B cell (primary cell): ENCODE measurements around the gene SCN1B. TPM values are rescaled to one million over a fixed set of nuclear protein-coding genes. Genes with fewer than 3 reads are reported as not detected.

Source experiments
- ATAC-seq: fragments of 200-7000 bp; cut with Tn5 transposase; one replicate; pipeline ENCODE4 v1.10.0; 2021; ENCODE audit warnings: low read depth, mild to moderate bottlenecking, moderate number of reproducible peaks, moderate library complexity
- CTCF ChIA-PET: fragments of 350-600 bp; sonication (Branson Sonifier 250); formaldehyde crosslinking; loops from one replicate; lab custom pipeline; 2021; ENCODE audit warnings: antibody characterized with exemption, inconsistent platforms; lab: Charles Lee
- POLR2A ChIA-PET: fragments of 350-600 bp; sonication (Branson Sonifier 250); formaldehyde crosslinking; loops from one replicate; lab custom pipeline; 2021; ENCODE audit warnings: antibody characterized with exemption; lab: Charles Lee
- DNase-seq: peaks from one replicate; pipeline ENCODE4 v3.0.0; 2013
- H2AFZ ChIP-seq: 2 replicates; pipeline ENCODE4 v1.6.1; 2012; ENCODE audit warnings: mild to moderate bottlenecking, low read depth, low read length; ENCODE audit not compliant: insufficient read depth, poor library complexity, severe bottlenecking
- H3K27ac ChIP-seq, 2 donors: 1 replicate in 1 of 2; 2 replicates in 1 of 2; pipeline ENCODE4 v1.5.1; 2012 to 2013; ENCODE audit warnings: low read length in 2 of 2, mild to moderate bottlenecking in 2 of 2, moderate library complexity in 1 of 2
- H3K27me3 ChIP-seq, 4 experiments: fragments of 200-600 bp in 1 of 4; sonication (generic) in 1 of 4; replicated peaks in 1 of 4; 1 replicate in 2 of 4; 2 replicates in 2 of 4; pipeline versions ENCODE4 v1.6.1 to v1.7.0; 2013 to 2016; ENCODE audit warnings: low read length in 3 of 4, mild to moderate bottlenecking in 2 of 4, mixed read lengths in 1 of 4, moderate library complexity in 1 of 4; ENCODE audit not compliant: insufficient read depth in 4 of 4, control insufficient read depth in 3 of 4; ENCODE audit errors: control extremely low read depth in 1 of 4
- H3K36me3 ChIP-seq, 2 experiments: replicated peaks in 1 of 2; 1 replicate in 1 of 2; 2 replicates in 1 of 2; pipeline versions ENCODE4 v1.6.1 to v1.7.1; 2013; ENCODE audit warnings: low read length in 1 of 2; ENCODE audit not compliant: insufficient read depth in 2 of 2, control insufficient read depth in 1 of 2; ENCODE audit errors: control extremely low read depth in 1 of 2, extremely low read depth in 1 of 2
- H3K4me1 ChIP-seq, 2 donors: fragments of 200-600 bp in 1 of 2; sonication (generic) in 1 of 2; 1 replicate in 1 of 2; 2 replicates in 1 of 2; pipeline versions ENCODE4 v1.5.1 to v1.6.1; 2013 to 2017; ENCODE audit warnings: low read length in 2 of 2; ENCODE audit not compliant: control insufficient read depth in 2 of 2, insufficient read depth in 2 of 2
- H3K4me2 ChIP-seq: replicated peaks from 2 replicates; pipeline ENCODE3; 2012; ENCODE audit warnings: mild to moderate bottlenecking, low read depth, low read length; ENCODE audit not compliant: poor library complexity, severe bottlenecking
- H3K4me3 ChIP-seq, 5 experiments: fragments of 200-600 bp in 1 of 5; sonication (generic) in 1 of 5; 1 replicate in 3 of 5; 2 replicates in 2 of 5; pipeline versions ENCODE4 v1.5.1 to v1.7.0; 2011 to 2016; ENCODE audit warnings: low read length in 4 of 5, mild to moderate bottlenecking in 4 of 5, low read depth in 2 of 5, control low read depth in 1 of 5, moderate library complexity in 1 of 5; ENCODE audit not compliant: insufficient read depth in 1 of 5; ENCODE audit errors: control extremely low read depth in 1 of 5, extremely low read depth in 1 of 5
- H3K79me2 ChIP-seq: fragments of 200-600 bp; sonication (generic); one replicate; pipeline ENCODE4 v1.6.0; 2016; ENCODE audit warnings: low read length; ENCODE audit not compliant: control insufficient read depth, insufficient read depth
- H3K9ac ChIP-seq: fragments of 200-600 bp; sonication (generic); 2 replicates; pipeline ENCODE4 v1.6.1; 2017; ENCODE audit warnings: mild to moderate bottlenecking, low read length, moderate library complexity
- H3K9me3 ChIP-seq, 3 donors: one replicate each; pipeline versions ENCODE4 v1.6.1 to v1.7.1; 2013; ENCODE audit warnings: low read length in 2 of 3; ENCODE audit not compliant: control insufficient read depth in 2 of 3, insufficient read depth in 1 of 3; ENCODE audit errors: control extremely low read depth in 1 of 3
- H4K20me1 ChIP-seq: 2 replicates; pipeline ENCODE4 v1.6.0; 2012; ENCODE audit warnings: mild to moderate bottlenecking, low read length; ENCODE audit not compliant: insufficient read depth, control insufficient read depth, poor library complexity, severe bottlenecking
- H3K27ac Mint-ChIP-seq: one replicate; pipeline ENCODE4 v1.8.0; 2021; ENCODE audit warnings: mixed read lengths
- H3K27me3 Mint-ChIP-seq: one replicate; pipeline ENCODE4 v1.8.0; 2021; ENCODE audit warnings: mixed read lengths
- H3K4me1 Mint-ChIP-seq: one replicate; pipeline ENCODE4 v1.8.0; 2021; ENCODE audit warnings: mixed read lengths
- H3K4me3 Mint-ChIP-seq: one replicate; pipeline ENCODE4 v1.8.0; 2021; ENCODE audit warnings: mixed read lengths
- H3K9me3 Mint-ChIP-seq: one replicate; pipeline ENCODE4 v1.8.0; 2022; ENCODE audit warnings: mixed read lengths; ENCODE audit not compliant: insufficient read depth
- CTCF ChIP-seq: fragments of 200-600 bp; IDR thresholded peaks from one replicate; pipeline ENCODE4 v1.8.0; 2022; ENCODE audit warnings: antibody characterized with exemption, mild to moderate bottlenecking
- EZH2 ChIP-seq: IDR thresholded peaks from 2 replicates; pipeline ENCODE4 v1.6.1; 2012; ENCODE audit warnings: borderline replicate concordance, low read depth, mild to moderate bottlenecking, moderate library complexity, low read length; ENCODE audit not compliant: insufficient read depth, poor library complexity, severe bottlenecking
- WGBS: methylation state at CpG from one replicate; pipeline ENCODE4 v1.1.5; 2013; ENCODE audit warnings: missing lambda C conversion rate; ENCODE audit not compliant: insufficient coverage; 5-methylcytosine and 5-hydroxymethylcytosine counted together
- intact Hi-C: fragments of 100-400 bp; cut with micrococcal nuclease; formaldehyde crosslinking; loops from one replicate; pipeline ENCODE4 v1.10.0; 2022
- polyA plus RNA-seq: library from polyadenylated mRNA; depleted of rRNA; stranded (reverse); fragments of >200 nt; gene quantifications from 2 replicates; pipeline ENCODE4 v1.2.3, GENCODE V29; 2012
- total RNA-seq, 2 donors: library from RNA; stranded (reverse); fragments of 120-200 nt in 1 of 2; gene quantifications; 1 replicate in 1 of 2; 2 replicates in 1 of 2; pipeline versions ENCODE4 v1.2.3 to v1.2.4, GENCODE V29; 2013 to 2022

Gene SCN1B
- total and polyA plus RNA-seq, 2 donors (not counting 1 experiment from before 2014, with no cell fraction given): 0.52 to 0.72 TPM

GRCh38 chr19:35015270-35015953, 14.9 kb upstream of the SCN1B start:
- no peak overlapping the region for H3K9ac ChIP-seq
- H4K20me1 ChIP-seq: peaks cover 12% of the 10 kb centered on the region
- Mint-ChIP-seq H3K9me3 (no peaks in the 10 kb centered on the region), H3K27me3 (no peaks in the 10 kb centered on the region), H3K4me1 (peaks cover 25% of the 10 kb centered on the region), H3K27ac (no peak overlapping the region), H3K4me3 (no peak overlapping the region)
- TF ChIP-seq EZH2: no peak
- TF ChIP-seq CTCF: no peak
- no peak overlapping the region for H2AFZ ChIP-seq
- peaks cover 3% of the 10 kb centered on the region for H3K79me2 ChIP-seq
- no peak overlapping the region for H3K4me2 ChIP-seq
- intact Hi-C loops: no loop called here
- H3K4me3 ChIP-seq: no peak overlapping the region
- H3K36me3 ChIP-seq: peaks cover 1 to 64% of the 10 kb centered on the region in 2 experiments
- DNase-seq (no peak), ATAC-seq (no peak)
- WGBS: 89% methylated on average over 9 of the region's 16 CpGs
- ChIA-PET POLR2A (no interaction called here), CTCF (interaction anchor here (1.1 to 5.9 kb wide), 5 partner anchors 9 to 48 kb away, joined by 3 to 71 read pairs (median 4); no protein-coding TSS in a partner anchor)
- H3K27me3 ChIP-seq: no peaks in the 10 kb centered on the region
- no peaks in the 10 kb centered on the region for H3K9me3 ChIP-seq
- H3K4me1 ChIP-seq: peaks cover 17 to 31% of the 10 kb centered on the region in 2 donors
- H3K27ac ChIP-seq: no peak overlapping the region

- no peak for ATAC-seq
- ChIA-PET CTCF (interaction anchor here (1.1 kb wide), 1 partner anchor 43 kb away, joined by 3 read pairs; no protein-coding TSS in a partner anchor), POLR2A (no interaction called here)
- peaks cover 3% of the 10 kb centered on the region for H3K79me2 ChIP-seq
- 100% methylated on average over 5 of the region's 6 CpGs for WGBS
- TF ChIP-seq CTCF (no peak), EZH2 (no peak)
- H3K4me1 ChIP-seq: peaks cover 17 to 31% of the 10 kb centered on the region in 2 donors
- Mint-ChIP-seq H3K27me3 (no peaks in the 10 kb centered on the region), H3K4me3 (no peak overlapping the region), H3K4me1 (peaks cover 25% of the 10 kb centered on the region), H3K27ac (no peak overlapping the region), H3K9me3 (no peaks in the 10 kb centered on the region)
- no peaks in the 10 kb centered on the region for H3K9me3 ChIP-seq
- H4K20me1 ChIP-seq: peaks cover 12% of the 10 kb centered on the region
- H3K9ac ChIP-seq: no peak overlapping the region
- H3K27me3 ChIP-seq: no peaks in the 10 kb centered on the region
- no peak overlapping the region for H2AFZ ChIP-seq
- H3K4me3 ChIP-seq: no peak overlapping the region
- no peak for DNase-seq
- intact Hi-C loops: no loop called here
- no peak overlapping the region for H3K27ac ChIP-seq
- peaks cover 1 to 66% of the 10 kb centered on the region in 2 experiments for H3K36me3 ChIP-seq
- no peak overlapping the region for H3K4me2 ChIP-seq
Observed at GRCh38 chr19:35015954-35016351, 14.3 kb upstream of the SCN1B start.
